Stimulated activated CD4-positive, alpha-beta T cell treated with anti-CD3 and anti-CD28 coated beads, Interleukin-2, amount 100 ng/mL, for 24 hours (primary cell): ENCODE data around the gene WDR70.
"Not testable (repeated sequence)": the region's sequence is repeated elsewhere in the genome, so short reads cannot be mapped to it uniquely, and the experiment has no call there.

Source experiments
- DNase-seq, 2 donors: peaks; one replicate each; pipeline ENCODE4 v3.0.0-alpha.2; 2020

WDR70 gene

GRCh38 chr5:37454402-37455055 is 75.4 kb downstream of the WDR70 start:
- not testable (repeated sequence) for DNase-seq

GRCh38 chr5:37463191-37464051 is 84.3 kb downstream of the WDR70 start:
- DNase-seq, result not testable (repeated sequence)

GRCh38 chr5:37464581-37464980 is 85.5 kb downstream of the WDR70 start:
- not testable (repeated sequence) for DNase-seq

GRCh38 chr5:37469383-37469782 is 90.3 kb downstream of the WDR70 start:
- not testable (repeated sequence) for DNase-seq

- no peak for DNase-seq
Measured at GRCh38 chr5:37471666-37472197, 92.6 kb downstream of the WDR70 start.

GRCh38 chr5:37477426-37477825 is 98.3 kb downstream of the WDR70 start:
- no peak for DNase-seq

- DNase-seq, result no peak
Measured at GRCh38 chr5:37478121-37478894, 99.2 kb downstream of the WDR70 start.

GRCh38 chr5:37481395-37481794 is 102.3 kb downstream of the WDR70 start:
- not testable (repeated sequence) for DNase-seq

- no peak for DNase-seq
Measured at GRCh38 chr5:37490120-37490810, 111.1 kb downstream of the WDR70 start.

GRCh38 chr5:37490931-37491330 is 111.8 kb downstream of the WDR70 start:
- DNase-seq, result no peak

GRCh38 chr5:37492778-37493555 is 113.8 kb downstream of the WDR70 start:
- DNase-seq, result no peak

- DNase-seq, result no peak
Measured at GRCh38 chr5:37494756-37495155, 115.6 kb downstream of the WDR70 start.

- DNase-seq, result no peak
Measured at GRCh38 chr5:37495210-37495609, 116.1 kb downstream of the WDR70 start.

- no peak for DNase-seq
Measured at GRCh38 chr5:37495668-37496347, 116.7 kb downstream of the WDR70 start.

GRCh38 chr5:37496902-37497445 is 117.9 kb downstream of the WDR70 start:
- DNase-seq, result no peak

- DNase-seq, result no peak
Measured at GRCh38 chr5:37501152-37501551, 122.0 kb downstream of the WDR70 start.

- DNase-seq, result no peak
Measured at GRCh38 chr5:37506241-37506640, 127.1 kb downstream of the WDR70 start.

- DNase-seq, result no peak
Measured at GRCh38 chr5:37506722-37507121, 127.6 kb downstream of the WDR70 start.

GRCh38 chr5:37511646-37512045 is 132.5 kb downstream of the WDR70 start:
- DNase-seq, result no peak

- no peak for DNase-seq
Measured at GRCh38 chr5:37514946-37515345, 135.8 kb downstream of the WDR70 start.

GRCh38 chr5:37517686-37518085 is 138.6 kb downstream of the WDR70 start:
- DNase-seq, result no peak
